GM12875 (cell line): ENCODE data around the gene CDH18.

Experiments used
- H3K4me3 ChIP-seq: one replicate; pipeline ENCODE4 v1.5.1; 2011; ENCODE audit warnings: low read depth, low read length, control low read depth
- CTCF ChIP-seq: IDR thresholded peaks from 2 replicates; pipeline ENCODE4 v1.5.1; 2011; ENCODE audit warnings: low read depth, mild to moderate bottlenecking, control low read depth, inconsistent platforms, low read length, moderate library complexity, borderline replicate concordance; ENCODE audit not compliant: insufficient read depth

CDH18 gene

GRCh38 chr5:19986031-19986619, 1.9 kb downstream of the CDH18 start:
- TF ChIP-seq CTCF = no peak

GRCh38 chr5:19978476-19978875, 9.5 kb downstream of the CDH18 start:
- no peak overlapping the region for H3K4me3 ChIP-seq
- no peak for TF ChIP-seq CTCF

More at GRCh38 chr5:19986031-19986619, 1.9 kb downstream of the CDH18 start:
- H3K4me3 ChIP-seq = no peak overlapping the region

- H3K4me3 ChIP-seq = no peak overlapping the region
- TF ChIP-seq CTCF = no peak
Measured at GRCh38 chr5:19977099-19977498, 10.9 kb downstream of the CDH18 start.

- no peak for TF ChIP-seq CTCF
- H3K4me3 ChIP-seq = no peak overlapping the region
Measured at GRCh38 chr5:19975795-19976194, 12.2 kb downstream of the CDH18 start.

GRCh38 chr5:19960451-19960850, 27.5 kb downstream of the CDH18 start:
- TF ChIP-seq CTCF = no peak
- H3K4me3 ChIP-seq = no peak overlapping the region

- TF ChIP-seq CTCF = no peak
- H3K4me3 ChIP-seq = no peak overlapping the region
Measured at GRCh38 chr5:19959830-19960384, 28.1 kb downstream of the CDH18 start.

GRCh38 chr5:19950897-19951296, 37.1 kb downstream of the CDH18 start:
- H3K4me3 ChIP-seq = no peak overlapping the region
- TF ChIP-seq CTCF = no peak
